WI38 (cell line): Measurements from ENCODE around the gene PLXNB2.

Experiments
- H3K4me3 ChIP-seq: 2 replicates; pipeline ENCODE4 v1.5.1; 2011; ENCODE audit warnings: low read depth, mild to moderate bottlenecking, control low read depth, low read length
- TF ChIP-seq, protein P1 (sequence below): IDR thresholded peaks from 2 replicates; pipeline ENCODE4 v1.5.1; 2012; ENCODE audit warnings: low read depth, mild to moderate bottlenecking, control low read depth, low read length

PLXNB2 gene, protein sequence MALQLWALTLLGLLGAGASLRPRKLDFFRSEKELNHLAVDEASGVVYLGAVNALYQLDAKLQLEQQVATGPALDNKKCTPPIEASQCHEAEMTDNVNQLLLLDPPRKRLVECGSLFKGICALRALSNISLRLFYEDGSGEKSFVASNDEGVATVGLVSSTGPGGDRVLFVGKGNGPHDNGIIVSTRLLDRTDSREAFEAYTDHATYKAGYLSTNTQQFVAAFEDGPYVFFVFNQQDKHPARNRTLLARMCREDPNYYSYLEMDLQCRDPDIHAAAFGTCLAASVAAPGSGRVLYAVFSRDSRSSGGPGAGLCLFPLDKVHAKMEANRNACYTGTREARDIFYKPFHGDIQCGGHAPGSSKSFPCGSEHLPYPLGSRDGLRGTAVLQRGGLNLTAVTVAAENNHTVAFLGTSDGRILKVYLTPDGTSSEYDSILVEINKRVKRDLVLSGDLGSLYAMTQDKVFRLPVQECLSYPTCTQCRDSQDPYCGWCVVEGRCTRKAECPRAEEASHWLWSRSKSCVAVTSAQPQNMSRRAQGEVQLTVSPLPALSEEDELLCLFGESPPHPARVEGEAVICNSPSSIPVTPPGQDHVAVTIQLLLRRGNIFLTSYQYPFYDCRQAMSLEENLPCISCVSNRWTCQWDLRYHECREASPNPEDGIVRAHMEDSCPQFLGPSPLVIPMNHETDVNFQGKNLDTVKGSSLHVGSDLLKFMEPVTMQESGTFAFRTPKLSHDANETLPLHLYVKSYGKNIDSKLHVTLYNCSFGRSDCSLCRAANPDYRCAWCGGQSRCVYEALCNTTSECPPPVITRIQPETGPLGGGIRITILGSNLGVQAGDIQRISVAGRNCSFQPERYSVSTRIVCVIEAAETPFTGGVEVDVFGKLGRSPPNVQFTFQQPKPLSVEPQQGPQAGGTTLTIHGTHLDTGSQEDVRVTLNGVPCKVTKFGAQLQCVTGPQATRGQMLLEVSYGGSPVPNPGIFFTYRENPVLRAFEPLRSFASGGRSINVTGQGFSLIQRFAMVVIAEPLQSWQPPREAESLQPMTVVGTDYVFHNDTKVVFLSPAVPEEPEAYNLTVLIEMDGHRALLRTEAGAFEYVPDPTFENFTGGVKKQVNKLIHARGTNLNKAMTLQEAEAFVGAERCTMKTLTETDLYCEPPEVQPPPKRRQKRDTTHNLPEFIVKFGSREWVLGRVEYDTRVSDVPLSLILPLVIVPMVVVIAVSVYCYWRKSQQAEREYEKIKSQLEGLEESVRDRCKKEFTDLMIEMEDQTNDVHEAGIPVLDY (N-terminal part only)

DNA sequence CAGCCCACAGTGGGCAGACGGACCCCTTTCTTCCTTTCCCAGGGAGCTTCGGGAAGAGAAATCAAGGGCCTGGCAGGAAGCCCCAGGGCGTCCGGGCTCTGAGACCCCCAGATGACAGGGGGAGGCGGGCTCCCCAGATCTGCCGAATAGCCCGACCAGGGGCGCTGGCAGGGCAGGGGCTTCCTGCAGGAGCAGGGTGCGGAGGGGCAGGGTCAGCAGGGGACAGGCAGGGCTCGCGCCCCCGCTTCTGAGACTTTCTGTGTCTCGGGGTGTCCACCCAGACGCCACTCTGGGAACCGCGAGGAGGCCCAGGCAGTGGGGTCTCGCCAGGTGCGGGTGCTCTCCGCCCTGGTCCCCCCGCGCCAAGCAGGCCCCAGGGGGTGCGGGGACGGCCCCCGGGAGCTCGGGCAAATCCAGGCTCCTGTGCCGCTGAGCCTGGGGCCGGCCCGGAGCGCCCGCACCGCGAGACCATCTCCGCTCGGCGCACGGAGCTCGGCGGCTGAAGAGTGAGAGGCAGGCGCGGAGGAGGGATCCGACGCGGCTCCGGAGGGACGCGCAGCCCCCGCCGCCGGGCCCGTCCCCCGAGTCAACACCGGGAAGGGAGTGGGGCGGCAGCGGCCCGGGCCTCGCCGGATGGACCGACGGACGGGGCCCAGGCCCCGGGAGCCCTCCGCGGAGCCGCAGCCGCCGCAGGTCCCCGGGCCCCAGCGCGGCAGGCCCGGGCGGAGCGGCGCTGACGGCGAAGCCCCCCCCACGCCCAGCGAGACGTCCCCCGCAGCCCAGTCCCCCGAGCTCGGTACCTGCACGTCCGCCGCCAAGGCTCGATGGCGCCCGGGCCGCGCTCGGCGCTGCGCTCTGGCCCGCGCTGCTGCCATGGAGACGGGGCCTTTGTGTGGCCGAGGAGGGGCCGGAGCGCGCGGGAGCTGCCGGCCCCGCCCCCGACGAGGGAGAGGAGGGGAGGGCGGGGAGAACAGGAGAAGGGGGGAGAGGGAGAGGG lies at the start of gene PLXNB2:
Gene PLXNB2 (minus strand): TSS at position 894 of the 997 bp plus-strand sequence. CDS start 17,062 bp downstream, outside the sequence.
- H3K4me3 ChIP-seq: peak within 1 kb of the TSS; percentile 94
- TF ChIP-seq, protein P1, sequence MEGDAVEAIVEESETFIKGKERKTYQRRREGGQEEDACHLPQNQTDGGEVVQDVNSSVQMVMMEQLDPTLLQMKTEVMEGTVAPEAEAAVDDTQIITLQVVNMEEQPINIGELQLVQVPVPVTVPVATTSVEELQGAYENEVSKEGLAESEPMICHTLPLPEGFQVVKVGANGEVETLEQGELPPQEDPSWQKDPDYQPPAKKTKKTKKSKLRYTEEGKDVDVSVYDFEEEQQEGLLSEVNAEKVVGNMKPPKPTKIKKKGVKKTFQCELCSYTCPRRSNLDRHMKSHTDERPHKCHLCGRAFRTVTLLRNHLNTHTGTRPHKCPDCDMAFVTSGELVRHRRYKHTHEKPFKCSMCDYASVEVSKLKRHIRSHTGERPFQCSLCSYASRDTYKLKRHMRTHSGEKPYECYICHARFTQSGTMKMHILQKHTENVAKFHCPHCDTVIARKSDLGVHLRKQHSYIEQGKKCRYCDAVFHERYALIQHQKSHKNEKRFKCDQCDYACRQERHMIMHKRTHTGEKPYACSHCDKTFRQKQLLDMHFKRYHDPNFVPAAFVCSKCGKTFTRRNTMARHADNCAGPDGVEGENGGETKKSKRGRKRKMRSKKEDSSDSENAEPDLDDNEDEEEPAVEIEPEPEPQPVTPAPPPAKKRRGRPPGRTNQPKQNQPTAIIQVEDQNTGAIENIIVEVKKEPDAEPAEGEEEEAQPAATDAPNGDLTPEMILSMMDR: no peak

DNA sequence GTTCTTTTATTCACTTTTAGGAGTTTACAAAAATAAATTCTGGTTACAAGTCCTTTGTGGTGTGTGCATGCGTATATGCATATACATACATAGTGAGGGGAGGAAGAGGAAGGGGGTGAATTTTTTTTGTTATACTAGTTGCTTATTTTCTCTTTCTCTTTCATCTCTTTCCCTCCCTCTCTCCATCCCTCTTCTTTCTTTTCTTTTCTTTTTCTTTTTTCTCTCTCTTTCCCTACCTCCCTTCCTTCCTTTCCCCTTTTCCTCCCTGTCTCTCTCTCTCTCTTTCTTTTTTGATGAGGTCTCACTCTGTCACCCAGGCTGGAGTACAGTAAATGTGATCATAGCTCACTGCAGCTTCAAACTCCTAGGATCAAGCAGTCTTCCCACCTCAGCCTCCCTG lies 49.8 kb upstream of the PLXNB2 start:
- TF ChIP-seq, protein P1: no peak
- H3K4me3 ChIP-seq: no peak overlapping the region

DNA sequence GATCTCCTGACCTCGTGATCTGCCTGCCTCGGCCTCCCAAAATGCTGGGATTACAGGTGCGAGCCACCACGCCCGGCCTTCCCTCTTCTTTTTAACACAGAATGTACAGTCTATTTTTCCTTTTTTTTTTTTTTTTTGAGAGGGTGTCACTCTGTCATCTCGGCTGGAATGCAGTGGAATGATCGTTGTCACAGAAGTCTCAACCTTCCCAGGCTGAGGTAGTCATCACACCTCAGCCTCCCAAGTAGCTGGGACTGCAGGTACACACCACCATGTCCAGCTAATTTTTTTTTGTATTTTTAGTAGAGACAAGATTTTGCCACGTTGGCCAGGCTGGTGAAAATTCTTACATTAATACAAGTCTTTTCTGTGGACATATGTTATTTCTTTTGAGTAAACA lies 48.7 kb upstream of the PLXNB2 start:
- TF ChIP-seq, protein P1: no peak

DNA sequence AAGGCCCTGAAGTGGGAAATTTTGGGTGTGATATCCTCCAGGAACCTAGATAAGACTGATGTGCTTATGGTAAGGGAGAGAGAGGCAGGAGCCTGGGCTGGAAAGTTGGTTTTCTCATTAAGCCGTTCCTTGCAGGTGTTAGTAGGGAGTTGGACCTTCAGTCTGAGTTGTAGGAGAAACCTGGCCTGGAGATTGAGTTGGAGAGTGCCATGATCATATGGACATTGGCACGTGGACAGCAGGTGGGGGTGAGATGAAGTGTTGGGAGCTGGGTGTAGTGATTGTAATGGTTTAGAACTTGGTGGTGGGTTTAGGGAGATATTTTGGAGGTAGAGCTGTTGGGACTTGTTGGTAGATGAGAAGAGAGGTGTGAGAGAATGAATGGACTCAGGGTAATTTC lies 40.6 kb upstream of the PLXNB2 start:
- no peak overlapping the region for H3K4me3 ChIP-seq

More for the DNA sequence above, 48.7 kb upstream of the PLXNB2 start:
- no peak overlapping the region for H3K4me3 ChIP-seq

DNA sequence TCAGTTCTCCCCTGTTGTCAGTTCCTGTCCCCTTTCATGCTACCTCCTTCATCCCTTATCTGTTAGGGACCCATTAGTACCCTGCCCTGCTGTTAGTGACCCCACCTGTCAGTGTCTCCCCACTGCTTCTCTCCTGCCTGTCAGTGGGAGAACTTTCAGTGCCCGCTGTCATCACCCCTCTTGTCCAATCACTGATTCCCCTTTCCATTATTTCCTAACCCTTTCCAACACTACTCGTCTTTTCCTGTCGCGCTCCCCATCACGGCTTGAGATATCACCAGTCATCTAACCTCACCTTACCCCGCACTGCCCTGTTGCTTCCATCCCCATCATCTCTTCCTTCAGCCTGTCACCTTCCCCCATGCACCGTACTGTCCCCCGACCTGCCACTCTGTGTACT lies 39.7 kb upstream of the PLXNB2 start:
- no peak overlapping the region for H3K4me3 ChIP-seq
- TF ChIP-seq, protein P1: no peak

More for the DNA sequence above, 40.6 kb upstream of the PLXNB2 start:
- TF ChIP-seq, protein P1: no peak

DNA sequence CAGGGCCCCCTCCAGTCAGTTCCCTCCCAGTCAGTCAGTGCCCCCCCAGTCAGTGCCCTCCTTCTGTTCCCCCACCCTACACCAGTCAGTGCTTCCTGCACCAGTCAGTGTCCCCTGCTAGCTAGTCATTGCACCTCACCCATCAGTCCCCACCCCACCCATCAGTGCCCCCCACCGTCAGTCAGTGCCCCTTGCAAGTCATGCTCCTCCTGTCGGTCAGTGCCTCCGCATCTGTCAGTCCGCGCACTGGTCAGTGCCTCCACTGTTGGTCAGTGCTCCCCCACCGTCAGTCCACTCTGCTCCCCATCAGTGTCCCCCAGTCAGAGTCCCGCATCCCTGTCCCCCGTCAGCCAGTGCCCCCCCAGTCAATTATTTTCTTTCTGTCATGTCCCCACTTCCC lies 39.0 kb upstream of the PLXNB2 start:
- H3K4me3 ChIP-seq: no peak overlapping the region
- TF ChIP-seq, protein P1: no peak
